HG02759 (cell line): ENCODE data around the gene SMPDL3A.

ENCODE experiments used
- ATAC-seq: cut with Tn5 transposase; IDR thresholded peaks from one replicate; pipeline ENCODE4 v1.9.1; 2021; ENCODE audit warnings: mild to moderate bottlenecking, moderate library complexity; ENCODE audit not compliant: unreplicated experiment

Gene SMPDL3A

GRCh38 chr6:122803171-122803661 is 14.2 kb downstream of the SMPDL3A start:
- ATAC-seq, result no peak

GRCh38 chr6:122804962-122805485 is 16.0 kb downstream of the SMPDL3A start:
- no peak for ATAC-seq

- ATAC-seq, result no peak
Observed at GRCh38 chr6:122806291-122806690, 17.2 kb downstream of the SMPDL3A start.

DNA sequence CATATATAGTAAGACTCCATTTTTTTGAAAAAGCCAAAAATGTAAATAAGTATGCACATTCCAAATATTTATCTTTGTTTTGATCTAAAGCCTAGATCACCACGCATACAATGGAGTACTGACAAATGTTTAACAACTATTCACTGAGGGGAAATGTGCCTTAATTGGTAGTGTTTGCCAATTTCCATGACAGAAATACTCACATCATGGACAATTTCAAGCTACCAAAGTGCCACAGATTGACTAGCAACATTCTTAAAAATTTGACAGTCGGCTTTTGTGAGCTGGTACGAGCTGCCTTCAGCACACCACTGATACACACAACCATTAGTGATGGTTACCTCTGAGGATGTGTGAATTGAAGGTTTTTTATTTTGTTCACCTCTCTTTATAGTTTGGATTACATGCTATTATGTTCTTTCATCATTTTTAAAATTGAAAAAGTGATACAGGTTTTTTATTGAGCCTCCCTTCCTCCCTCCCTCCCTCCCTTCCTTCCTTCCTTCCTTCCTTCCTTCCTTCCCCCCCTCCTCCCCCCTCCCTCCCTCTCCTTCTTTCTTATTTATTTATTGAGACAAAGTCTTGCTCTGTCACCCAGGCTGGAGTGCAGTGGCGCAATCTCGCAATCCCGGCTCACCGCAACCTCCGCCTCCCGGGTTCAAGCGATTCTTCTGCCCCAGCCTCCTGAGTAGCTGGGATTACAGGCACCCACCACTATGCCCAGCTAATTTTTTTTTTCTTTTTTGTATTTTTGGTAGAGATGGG is 19.2 kb downstream of the SMPDL3A start:
- ATAC-seq, result no peak

DNA sequence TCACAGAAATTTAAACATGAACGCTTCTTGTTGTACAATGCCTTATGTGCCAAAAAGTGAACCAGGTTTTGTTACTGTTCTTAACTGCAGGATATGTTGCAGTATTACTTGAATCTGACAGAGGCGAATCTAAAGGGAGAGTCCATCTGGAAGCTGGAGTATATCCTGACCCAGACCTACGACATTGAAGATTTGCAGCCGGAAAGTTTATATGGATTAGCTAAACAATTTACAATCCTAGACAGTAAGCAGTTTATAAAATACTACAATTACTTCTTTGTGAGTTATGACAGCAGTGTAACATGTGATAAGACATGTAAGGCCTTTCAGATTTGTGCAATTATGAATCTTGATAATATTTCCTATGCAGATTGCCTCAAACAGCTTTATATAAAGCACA is 19.9 kb downstream of the SMPDL3A start:
- ATAC-seq, result no peak

- no peak for ATAC-seq
Observed at GRCh38 chr6:122809691-122810090, 20.6 kb downstream of the SMPDL3A start.

DNA sequence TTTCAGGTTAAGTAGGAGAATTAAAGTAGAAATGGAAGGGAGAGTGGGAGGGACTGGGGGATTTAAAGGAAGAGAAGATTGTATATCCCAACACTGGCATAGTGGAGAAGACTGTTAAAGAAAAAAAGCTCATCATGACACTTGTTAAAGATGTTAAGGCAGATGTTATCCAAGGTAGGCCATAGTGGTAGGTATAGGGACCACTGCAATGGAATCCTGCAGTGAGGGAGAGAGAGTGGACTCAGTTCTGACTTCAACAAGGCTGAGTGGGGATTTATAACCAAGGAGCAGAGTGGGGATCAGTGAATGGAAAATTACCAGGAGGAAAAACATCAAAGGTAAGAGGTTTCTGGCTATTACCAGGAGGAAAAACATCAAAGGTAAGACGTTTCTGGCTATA is 21.1 kb downstream of the SMPDL3A start:
- no peak for ATAC-seq

- ATAC-seq, result no peak
Observed at GRCh38 chr6:122817358-122817757, 28.3 kb downstream of the SMPDL3A start.

DNA sequence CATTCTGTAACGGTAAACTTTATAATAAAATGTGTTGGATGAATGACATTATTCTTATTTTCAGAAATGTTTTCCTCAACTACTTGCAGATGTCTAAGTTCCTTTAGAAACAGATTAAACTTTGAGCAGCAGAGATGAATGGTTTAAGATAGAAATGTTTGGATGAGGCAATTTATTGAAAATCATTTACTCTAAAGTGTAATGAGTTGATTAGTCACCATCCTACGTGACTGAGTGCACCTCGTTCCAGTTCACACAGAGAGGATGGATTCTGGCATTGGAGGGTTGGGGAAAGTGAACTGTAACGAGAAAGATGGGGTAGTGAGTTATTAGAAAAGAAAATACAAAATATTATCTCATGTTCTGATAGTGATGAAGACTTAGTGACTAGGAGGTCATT is 28.7 kb downstream of the SMPDL3A start:
- no peak for ATAC-seq

DNA sequence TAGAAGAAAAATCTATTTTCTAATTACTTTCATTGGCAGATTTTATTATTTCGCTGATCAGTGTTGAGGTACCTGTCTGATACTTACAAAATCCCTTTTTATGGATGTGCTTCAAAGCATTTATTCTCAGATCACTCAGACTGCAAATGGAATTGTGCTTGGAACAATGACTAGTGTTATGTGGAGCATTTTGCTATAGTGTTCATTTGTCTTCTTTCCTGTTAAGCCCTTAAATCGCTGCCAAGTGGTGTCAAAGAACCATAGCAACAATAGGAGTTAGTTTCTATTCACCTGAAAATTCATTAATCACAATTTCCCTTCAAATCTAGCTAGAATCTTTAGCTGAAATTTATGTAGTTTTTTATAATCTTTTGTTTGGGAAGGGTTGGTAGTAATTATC is 29.8 kb downstream of the SMPDL3A start:
- no peak for ATAC-seq

GRCh38 chr6:122821095-122821494 is 32.0 kb downstream of the SMPDL3A start:
- no peak for ATAC-seq

GRCh38 chr6:122825163-122825562 is 36.1 kb downstream of the SMPDL3A start:
- no peak for ATAC-seq

DNA sequence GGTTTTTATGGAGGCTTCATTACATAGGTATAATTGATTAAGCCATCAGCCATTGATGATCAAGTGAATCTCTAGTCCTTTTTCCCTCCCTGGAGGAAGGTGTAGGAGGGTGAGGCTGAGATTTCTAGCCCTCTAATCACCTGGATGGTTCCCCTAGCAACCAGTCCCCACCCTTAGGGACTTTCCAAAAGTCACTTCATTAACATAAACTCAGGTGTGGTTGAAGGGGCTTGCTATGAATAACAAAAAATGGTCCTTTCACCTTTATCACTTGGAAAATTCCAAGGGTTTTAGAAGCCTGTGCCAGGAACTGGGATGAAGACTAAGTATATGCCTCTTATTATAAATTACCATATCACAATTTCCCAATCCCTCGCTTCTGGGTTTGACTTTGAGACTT is 40.4 kb downstream of the SMPDL3A start:
- no peak for ATAC-seq

DNA sequence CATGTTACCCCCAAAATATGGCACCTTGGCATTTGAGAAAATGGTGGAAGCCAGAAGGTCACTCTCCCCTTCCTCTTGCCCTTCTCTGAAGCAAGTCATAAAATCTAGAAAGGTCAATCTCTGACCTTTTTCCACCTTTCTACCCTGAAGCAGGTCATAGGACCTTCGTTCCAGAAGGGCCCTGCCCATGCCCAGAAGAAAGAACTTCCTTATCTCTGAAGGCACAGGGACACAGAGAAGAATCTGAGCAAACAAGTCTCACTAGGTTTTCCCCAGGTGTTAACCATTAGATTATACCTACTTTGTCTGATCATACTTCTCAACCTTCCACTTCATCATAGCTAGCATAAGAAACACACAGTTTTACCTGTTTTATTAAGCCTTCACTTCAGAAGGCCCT is 42.5 kb downstream of the SMPDL3A start:
- no peak for ATAC-seq

- ATAC-seq, result no peak
Observed at GRCh38 chr6:122832459-122832858, 43.4 kb downstream of the SMPDL3A start.

DNA sequence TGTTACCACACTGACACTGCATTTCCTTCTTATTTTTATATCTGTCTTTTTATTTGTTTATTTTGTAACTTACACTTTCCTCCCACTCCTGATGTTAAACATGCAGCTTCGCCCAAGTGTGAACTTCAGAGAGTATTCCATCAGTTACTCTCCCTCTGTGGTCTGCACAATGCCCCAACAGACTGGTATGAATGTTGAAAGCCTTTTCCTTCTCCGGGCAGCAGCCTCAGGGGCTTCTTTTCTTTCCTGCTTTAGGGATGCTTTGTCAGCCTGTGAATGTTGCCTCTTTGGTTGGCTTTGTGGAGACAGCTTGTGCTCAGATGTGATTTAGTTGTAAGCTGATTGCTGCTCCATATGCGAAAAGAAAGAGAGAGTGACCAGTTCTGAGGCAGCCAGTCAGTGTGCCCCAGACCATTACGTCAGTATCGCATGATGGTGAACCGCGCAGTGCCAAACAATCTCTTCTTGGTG is 44.0 kb downstream of the SMPDL3A start:
- no peak for ATAC-seq

DNA sequence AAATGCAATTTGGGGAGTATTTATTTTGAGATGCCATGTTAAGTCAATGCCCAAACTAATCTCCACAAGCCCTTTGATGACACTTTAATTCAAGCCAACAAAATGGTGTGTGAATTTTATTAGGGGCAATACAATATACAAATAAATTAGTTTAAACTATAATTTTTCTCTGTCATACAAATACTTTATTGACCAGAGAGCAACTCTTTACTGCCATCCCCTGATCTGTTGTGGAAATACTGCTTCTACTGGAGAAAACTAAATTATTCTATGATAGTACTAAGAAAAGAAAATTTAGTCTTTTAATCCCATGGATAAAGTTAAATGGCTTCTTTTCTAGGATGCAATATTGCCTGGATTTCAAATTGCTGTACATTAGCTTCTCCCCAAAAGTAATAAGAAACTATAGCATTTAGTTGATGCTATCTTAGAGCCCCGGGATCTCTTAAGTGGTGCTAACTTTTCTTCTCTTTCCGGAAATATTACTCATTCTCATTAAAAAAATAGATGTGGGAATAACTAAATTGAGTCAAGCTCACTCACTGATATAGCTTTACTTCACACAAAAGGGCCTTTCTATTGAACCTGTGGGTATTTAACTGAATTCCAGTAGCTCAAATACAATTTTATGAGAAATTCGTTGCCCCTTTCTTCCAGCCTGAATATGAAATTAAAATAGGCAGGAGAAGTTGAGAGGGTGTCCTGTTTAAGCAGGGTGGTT is 49.2 kb downstream of the SMPDL3A start:
- ATAC-seq, result no peak

GRCh38 chr6:122839472-122839871 is 50.4 kb downstream of the SMPDL3A start:
- ATAC-seq, result peak; percentile 97

DNA sequence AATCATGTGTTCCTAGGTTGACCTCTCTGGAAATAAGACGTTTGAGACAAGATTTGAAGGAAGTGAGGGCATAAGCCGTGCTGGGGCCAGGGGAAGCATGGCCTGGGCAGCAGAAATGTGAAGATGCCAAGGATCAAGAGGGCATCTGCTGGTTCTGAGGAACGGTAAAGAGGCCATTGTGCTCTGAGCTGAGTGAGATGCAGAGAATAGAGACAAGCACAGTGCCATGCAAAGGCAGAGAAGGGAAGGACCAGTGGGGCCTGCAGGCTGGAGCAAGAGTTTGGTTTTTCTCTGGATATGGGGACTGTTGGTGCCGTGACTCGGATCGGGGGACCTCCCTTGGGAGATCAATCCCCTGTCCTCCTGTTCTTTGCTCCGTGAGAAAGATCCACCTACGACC is 50.8 kb downstream of the SMPDL3A start:
- ATAC-seq, result peak; percentile 17

DNA sequence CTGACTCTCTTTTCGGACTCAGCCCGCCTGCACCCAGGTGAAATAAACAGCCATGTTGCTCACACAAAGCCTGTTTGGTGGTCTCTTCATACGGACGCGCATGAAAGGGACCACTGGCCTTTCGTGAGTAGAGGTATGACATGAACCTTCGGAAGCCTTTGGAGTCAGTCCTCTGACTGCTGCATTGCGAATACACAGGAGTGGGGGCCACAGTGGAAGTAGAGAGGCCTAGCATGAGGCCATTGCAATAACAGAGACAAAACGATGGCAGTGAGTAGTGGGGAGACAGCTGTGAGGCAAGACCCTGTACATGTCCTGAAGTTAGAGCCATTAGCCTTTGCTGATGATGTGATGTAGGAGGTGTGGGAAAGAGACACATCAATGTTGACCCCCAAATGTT is 56.4 kb downstream of the SMPDL3A start:
- no peak for ATAC-seq

- ATAC-seq, result no peak
Observed at GRCh38 chr6:122845916-122846612, 57.0 kb downstream of the SMPDL3A start.
